H1 (cell line): ENCODE measurements around the gene CSF2. TPM values are rescaled to one million over a fixed set of nuclear protein-coding genes. Genes with fewer than 3 reads are reported as not detected.

Source experiments
- CTCF ChIA-PET: fragments of 300-600 bp; sonication (Branson Sonifier 250); formaldehyde crosslinking; loops from one replicate; lab custom pipeline; 2021; ENCODE audit not compliant: partially characterized antibody; lab: Charles Lee
- POLR2A ChIA-PET: fragments of 300-600 bp; sonication (Branson Sonifier 250); formaldehyde crosslinking; loops from one replicate; lab custom pipeline; 2021; ENCODE audit warnings: inconsistent platforms; ENCODE audit not compliant: partially characterized antibody; lab: Charles Lee
- DNase-seq, 2 experiments: peaks; one replicate each; pipeline versions ENCODE4 v3.0.0 to v3.0.0-alpha.2; 2010 to 2022; ENCODE audit warnings: low spot score in 2 of 2, low read depth in 1 of 2, mixed read lengths in 1 of 2
- FAIRE-seq: peaks from 2 replicates; lab custom pipeline; 2011; peaks lifted over from hg19 to GRCh38; lab: Jason Lieb, UNC
- H2AFZ ChIP-seq: 2 replicates; pipeline ENCODE4 v1.8.1; 2012; ENCODE audit warnings: low read length, inconsistent platforms
- H2AK5ac ChIP-seq: 2 replicates; pipeline ENCODE4 v1.6.1; 2013; ENCODE audit warnings: low read depth, low read length
- H2BK120ac ChIP-seq: replicated peaks from 2 replicates; pipeline ENCODE3; 2013; ENCODE audit warnings: low read depth, low read length, inconsistent platforms
- H2BK12ac ChIP-seq: 2 replicates; pipeline ENCODE4 v1.6.1; 2013; ENCODE audit warnings: low read depth, low read length
- H2BK15ac ChIP-seq: 2 replicates; pipeline ENCODE4 v1.6.1; 2013; ENCODE audit warnings: low read length
- H2BK20ac ChIP-seq: 2 replicates; pipeline ENCODE4 v1.6.1; 2013; ENCODE audit warnings: low read length
- H2BK5ac ChIP-seq: 2 replicates; pipeline ENCODE4 v1.6.1; 2013; ENCODE audit warnings: low read depth, low read length
- H3K14ac ChIP-seq: 2 replicates; pipeline ENCODE4 v1.6.1; 2013; ENCODE audit warnings: inconsistent platforms; ENCODE audit not compliant: insufficient read length
- H3K18ac ChIP-seq: 2 replicates; pipeline ENCODE4 v1.6.1; 2013; ENCODE audit warnings: low read length; ENCODE audit errors: extremely low read depth
- H3K23ac ChIP-seq: 2 replicates; pipeline ENCODE4 v1.6.1; 2013; ENCODE audit warnings: inconsistent platforms; ENCODE audit not compliant: insufficient read length
- H3K23me2 ChIP-seq: 2 replicates; pipeline ENCODE4 v1.6.1; 2013; ENCODE audit warnings: low read depth, low read length
- H3K27ac ChIP-seq: 2 replicates; pipeline ENCODE4 v1.6.1; 2011; ENCODE audit warnings: low read depth, low read length, inconsistent platforms
- H3K27me3 ChIP-seq, 4 experiments: replicated peaks in 1 of 4; 1 replicate in 1 of 4; 2 replicates in 3 of 4; pipeline versions ENCODE4 v1.6.1 to v1.8.1; 2011 to 2013; ENCODE audit warnings: low read length in 3 of 4, mild to moderate bottlenecking in 3 of 4, inconsistent platforms in 2 of 4, mixed read lengths in 2 of 4, moderate library complexity in 1 of 4; ENCODE audit not compliant: control insufficient read depth in 3 of 4, insufficient read depth in 3 of 4; ENCODE audit errors: extremely low read depth in 1 of 4
- H3K36me3 ChIP-seq, 4 experiments: 2 replicates each; pipeline versions ENCODE4 v1.6.1 to v1.8.1; 2011 to 2013; ENCODE audit warnings: mild to moderate bottlenecking in 4 of 4, low read length in 3 of 4, moderate library complexity in 2 of 4, control low read depth in 1 of 4, inconsistent platforms in 1 of 4; ENCODE audit not compliant: insufficient read depth in 4 of 4, control insufficient read depth in 2 of 4
- H3K4ac ChIP-seq: replicated peaks from 2 replicates; pipeline ENCODE3; 2013; ENCODE audit warnings: low read length, low read depth, mixed read lengths, inconsistent platforms; ENCODE audit not compliant: insufficient read length
- H3K4me1 ChIP-seq, 4 experiments: replicated peaks in 1 of 4; 1 replicate in 1 of 4; 2 replicates in 3 of 4; pipeline versions ENCODE4 v1.6.1 to v1.8.1; 2011 to 2013; ENCODE audit warnings: low read length in 3 of 4, inconsistent platforms in 2 of 4, mixed read lengths in 1 of 4; ENCODE audit not compliant: insufficient read depth in 4 of 4, control insufficient read depth in 3 of 4
- H3K4me2 ChIP-seq, 2 experiments: 2 replicates each; pipeline versions ENCODE4 v1.6.1 to v1.8.1; 2011 to 2013; ENCODE audit warnings: low read depth in 2 of 2, low read length in 2 of 2, control low read depth in 1 of 2, inconsistent platforms in 1 of 2, mild to moderate bottlenecking in 1 of 2; ENCODE audit not compliant: insufficient read depth in 1 of 2
- H3K4me3 ChIP-seq, 4 experiments: fragments of 200-600, 300-600 bp in 1 of 4; sonication (generic), shearing (Covaris generic), sonication (Bioruptor Twin) in 1 of 4; 2 replicates each; pipeline versions ENCODE4 v1.5.1 to v1.8.1; 2011 to 2016; ENCODE audit warnings: low read length in 4 of 4, low read depth in 3 of 4, control low read depth in 2 of 4, inconsistent platforms in 2 of 4, mild to moderate bottlenecking in 2 of 4, mixed read lengths in 1 of 4, moderate library complexity in 1 of 4; ENCODE audit not compliant: insufficient read depth in 2 of 4; ENCODE audit errors: extremely low read depth in 1 of 4
- H3K56ac ChIP-seq: replicated peaks from 2 replicates; pipeline ENCODE3; 2013; ENCODE audit warnings: low read depth, mild to moderate bottlenecking, mixed read lengths, low read length, inconsistent platforms; ENCODE audit not compliant: insufficient read length
- H3K79me1 ChIP-seq: 2 replicates; pipeline ENCODE4 v1.6.1; 2013; ENCODE audit warnings: low read depth, low read length, control low read depth
- H3K79me2 ChIP-seq, 2 experiments: 2 replicates each; pipeline versions ENCODE4 v1.6.1 to v1.8.1; 2012 to 2013; ENCODE audit warnings: low read length in 2 of 2, mild to moderate bottlenecking in 2 of 2, inconsistent platforms in 1 of 2; ENCODE audit not compliant: insufficient read depth in 2 of 2, control insufficient read depth in 1 of 2
- H3K9ac ChIP-seq, 4 experiments: replicated peaks in 1 of 4; 1 replicate in 1 of 4; 2 replicates in 3 of 4; pipeline versions ENCODE4 v1.6.1 to v1.8.1; 2011 to 2013; ENCODE audit warnings: low read depth in 3 of 4, low read length in 3 of 4, control low read depth in 2 of 4, mild to moderate bottlenecking in 2 of 4, moderate library complexity in 2 of 4, inconsistent platforms in 1 of 4; ENCODE audit errors: extremely low read depth in 1 of 4
- H3K9me3 ChIP-seq, 2 experiments: 2 replicates each; pipeline versions ENCODE4 v1.6.1 to v1.8.1; 2012 to 2013; ENCODE audit warnings: mild to moderate bottlenecking in 2 of 2, moderate library complexity in 2 of 2, control low read depth in 1 of 2, inconsistent platforms in 1 of 2, low read depth in 1 of 2, low read length in 1 of 2, mixed read lengths in 1 of 2; ENCODE audit not compliant: insufficient read depth in 2 of 2
- H4K20me1 ChIP-seq, 2 experiments: replicated peaks in 1 of 2; 2 replicates each; pipeline versions ENCODE3 to v1.8.1; 2011 to 2013; ENCODE audit warnings: inconsistent platforms in 2 of 2, low read length in 2 of 2, mild to moderate bottlenecking in 1 of 2; ENCODE audit not compliant: insufficient read depth in 2 of 2, control insufficient read depth in 1 of 2
- H4K5ac ChIP-seq: 2 replicates; pipeline ENCODE4 v1.6.1; 2013; ENCODE audit warnings: low read length, low read depth, mixed read lengths, inconsistent platforms; ENCODE audit not compliant: insufficient read length
- H4K8ac ChIP-seq: 2 replicates; pipeline ENCODE4 v1.8.0; 2013; ENCODE audit warnings: mild to moderate bottlenecking, moderate library complexity, low read length, inconsistent platforms; ENCODE audit not compliant: insufficient read depth; ENCODE audit errors: extremely low read depth
- H4K91ac ChIP-seq: replicated peaks from 2 replicates; pipeline ENCODE3; 2013; ENCODE audit warnings: low read length, mixed read lengths, inconsistent platforms; ENCODE audit not compliant: insufficient read length
- BCL11A ChIP-seq, 2 experiments: IDR thresholded peaks; one replicate each; pipeline ENCODE4 v1.6.1; 2011; ENCODE audit warnings: low read depth in 2 of 2, low read length in 2 of 2, mild to moderate bottlenecking in 2 of 2
- CBX5 ChIP-seq: fragments of 300-800, 300-1000 bp; sonication (generic); IDR thresholded peaks from 2 replicates; pipeline ENCODE4 v1.7.1; 2016; ENCODE audit warnings: antibody characterized with exemption, low read length, low read depth
- GABPA ChIP-seq: IDR thresholded peaks from 2 replicates; pipeline ENCODE4 v1.6.1; 2011; ENCODE audit warnings: mild to moderate bottlenecking, low read length, moderate library complexity, borderline replicate concordance; ENCODE audit not compliant: insufficient read depth
- RFX5 ChIP-seq: IDR thresholded peaks from 2 replicates; pipeline ENCODE4 v1.6.1; 2011; ENCODE audit warnings: low read depth, low read length, improper control_type of control experiment, borderline replicate concordance
- SIN3A ChIP-seq, 2 experiments: IDR thresholded peaks in 1 of 2; conservative IDR thresholded peaks in 1 of 2; 2 replicates each; pipeline ENCODE4 v1.6.1; 2011 to 2012; ENCODE audit warnings: low read length in 2 of 2, improper control_type of control experiment in 1 of 2, low read depth in 1 of 2, mild to moderate bottlenecking in 1 of 2
- SIRT6 ChIP-seq: IDR thresholded peaks from one replicate; pipeline ENCODE4 v1.7.1; 2012; ENCODE audit warnings: low read length, inconsistent platforms
- WGBS, 2 experiments: shearing (Covaris generic) in 1 of 2; methylation state at CpG; one replicate each; pipeline versions ENCODE4 v1.1.6 to v1.1.7; 2013 to 2015; ENCODE audit warnings: low lambda C conversion rate in 2 of 2, mixed read lengths in 2 of 2, inconsistent platforms in 1 of 2, low coverage in 1 of 2, missing lambda C conversion rate in 1 of 2; ENCODE audit not compliant: insufficient replicate concordance in 2 of 2, insufficient coverage in 1 of 2, insufficient read length in 1 of 2; ENCODE audit errors: extremely low coverage in 1 of 2, missing lambda C conversion rate in 1 of 2; 5-methylcytosine and 5-hydroxymethylcytosine counted together
- polyA plus RNA-seq, 7 experiments: library from polyadenylated mRNA; depleted of rRNA in 3 of 7; stranded (reverse) in 5 of 7; unstranded in 2 of 7; fragments of >200 nt in 5 of 7; fragments of 200-250 nt in 2 of 7; gene quantifications; 1 replicate in 5 of 7; 2 replicates in 1 of 7; 4 replicates in 1 of 7; pipeline versions ENCODE4 v1.2.1 to v1.2.3, GENCODE V29; 2011 to 2013; ENCODE audit warnings: missing spikeins in 2 of 7, mixed read lengths in 2 of 7
- total RNA-seq: library from RNA; stranded (reverse); fragmentation: NEBNext Ultra II Directional; extraction: Animal tissue kit (Norgen Biotek cat#: 25700); gene quantifications from 2 replicates; pipeline ENCODE4 v1.2.1, GENCODE V29; 2021
- TF ChIP-seq, protein P1 (sequence below): IDR thresholded peaks from 2 replicates; pipeline ENCODE4 v1.6.1; 2011; ENCODE audit warnings: low read length, improper control_type of control experiment

Gene CSF2
- total and polyA plus RNA-seq, 2 of the 8 experiments (the other 6 are each of a cell fraction or from before 2014, with no cell fraction given): not detected

DNA sequence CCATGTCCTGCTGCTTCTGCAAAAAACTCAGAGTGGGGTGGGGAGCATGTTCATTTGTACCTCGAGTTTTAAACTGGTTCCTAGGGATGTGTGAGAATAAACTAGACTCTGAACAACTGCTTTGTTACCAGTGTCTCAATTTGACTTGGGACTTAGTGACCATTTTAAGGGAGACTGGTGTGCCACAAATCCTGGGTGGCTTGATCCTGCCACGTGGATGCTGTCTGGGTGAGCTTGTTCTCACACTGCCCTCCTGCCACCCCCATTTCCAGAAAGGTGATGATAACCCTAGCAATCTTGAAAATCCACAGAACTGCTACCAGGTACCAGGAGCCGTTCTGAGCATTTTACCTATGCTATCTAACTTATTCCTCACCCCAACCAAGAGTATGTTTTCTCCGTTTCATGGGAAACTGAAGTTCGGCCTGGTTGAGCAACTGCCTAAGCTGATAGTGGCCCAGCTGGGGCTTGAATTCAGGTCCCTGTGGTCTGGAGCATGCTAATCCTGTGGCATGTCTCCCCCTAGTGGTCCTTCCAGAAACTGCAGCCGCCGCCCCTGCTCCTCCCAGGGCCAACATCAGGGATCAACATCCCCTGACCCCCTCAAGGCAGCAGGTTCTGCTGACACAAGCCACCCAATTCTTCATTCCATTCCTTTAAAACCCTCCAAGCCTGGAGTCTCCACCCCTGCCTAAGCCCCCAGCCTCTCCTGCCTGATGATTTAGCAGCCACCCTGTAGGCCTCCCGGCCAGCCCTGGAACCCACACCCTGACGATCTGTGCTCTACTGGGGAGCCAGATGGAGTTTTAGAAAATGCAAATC, 10.3 kb upstream of the CSF2 start:
- Histone ChIP-seq H2AFZ (no peak overlapping the region), H3K23me2 (no peaks in the 10 kb centered on the region), H2AK5ac (no peak overlapping the region), H3K9me3 (no peaks in the 10 kb centered on the region), H4K8ac (no peak overlapping the region), H3K79me1 (no peaks in the 10 kb centered on the region), H2BK5ac (no peak overlapping the region), H3K79me2 (no peaks in the 10 kb centered on the region), H2BK120ac (no peak overlapping the region), H4K5ac (no peak overlapping the region), H3K4ac (no peak overlapping the region), H3K14ac (no peak overlapping the region), H3K9ac (no peak overlapping the region), H3K27ac (no peak overlapping the region), H3K27me3 (no peaks in the 10 kb centered on the region), H4K20me1 (no peaks in the 10 kb centered on the region), H2BK15ac (no peak overlapping the region), H2BK12ac (no peak overlapping the region; the same call in 1 of the 2 replicates), H3K36me3 (no peaks in the 10 kb centered on the region), H3K18ac (no peak overlapping the region), H3K4me3 (no peak overlapping the region), H4K91ac (no peak overlapping the region), H3K23ac (no peak overlapping the region), H3K4me1 (no peaks in the 10 kb centered on the region; a peak in 1 of 7 replicates), H2BK20ac (no peak overlapping the region), H3K56ac (no peak overlapping the region), H3K4me2 (no peak overlapping the region)
- ChIA-PET POLR2A (interaction anchor here (1.3 kb wide), 1 partner anchor 52 kb away, joined by 6 read pairs; the partner anchor contains the start of gene ACSL6), CTCF (interaction anchor here (0.5 to 6.3 kb wide), 54 partner anchors 9 to 728 kb away, joined by 3 to 39 read pairs (median 4); partner anchors contain the start of genes ACSL6, CSF2 and P4HA2)
- no peak for FAIRE-seq
- 60% methylated on average over 9 of the region's 9 CpGs; no CpG with 5 or more reads in 1 of the 2 experiments for WGBS, 2 experiments
- DNase-seq: peak; percentile 43 to 98
- no peak for TF ChIP-seq BCL11A (IDR thresholded peaks at IDR 0.05; ENCODE audit: low read depth in 2 of 2, low read length in 2 of 2)
- TF ChIP-seq RFX5: no peak
- TF ChIP-seq CBX5: no peak
- TF ChIP-seq SIRT6: no peak
- 0 out of 4 replicates have a peak, but pooled peaks of 1 of the 2 experiments have one; percentile 29 for TF ChIP-seq SIN3A (conservative IDR thresholded peaks at IDR 0.05 in 1 of 2, IDR thresholded peaks at IDR 0.05 in 1 of 2; ENCODE audit: low read depth in 1 of 2, low read length in 2 of 2)
- TF ChIP-seq, protein P1, sequence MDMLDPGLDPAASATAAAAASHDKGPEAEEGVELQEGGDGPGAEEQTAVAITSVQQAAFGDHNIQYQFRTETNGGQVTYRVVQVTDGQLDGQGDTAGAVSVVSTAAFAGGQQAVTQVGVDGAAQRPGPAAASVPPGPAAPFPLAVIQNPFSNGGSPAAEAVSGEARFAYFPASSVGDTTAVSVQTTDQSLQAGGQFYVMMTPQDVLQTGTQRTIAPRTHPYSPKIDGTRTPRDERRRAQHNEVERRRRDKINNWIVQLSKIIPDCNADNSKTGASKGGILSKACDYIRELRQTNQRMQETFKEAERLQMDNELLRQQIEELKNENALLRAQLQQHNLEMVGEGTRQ: no peak
- TF ChIP-seq GABPA: no peak
